T-helper 2 cell (primary cell): ENCODE results near the gene CSTB.

ENCODE experiments used
- DNase-seq, 5 experiments: peaks; one replicate each; pipeline versions ENCODE4 v3.0.0 to v3.0.0-alpha.2; 2012 to 2022

The CSTB gene

GRCh38 chr21:43767498-43767983 lies 8.6 kb downstream of the CSTB start:
- DNase-seq = no peak

GRCh38 chr21:43766734-43767497 lies 9.2 kb downstream of the CSTB start:
- peak in 1 of 5 experiments; percentile 10 for DNase-seq

GRCh38 chr21:43764576-43765495 lies 11.3 kb downstream of the CSTB start:
- DNase-seq = no peak

GRCh38 chr21:43763901-43764523 lies 12.1 kb downstream of the CSTB start:
- no peak for DNase-seq

GRCh38 chr21:43762303-43763128 lies 13.6 kb downstream of the CSTB start:
- DNase-seq = no peak

GRCh38 chr21:43761886-43762285 lies 14.2 kb downstream of the CSTB start:
- DNase-seq = no peak

- DNase-seq = no peak
Measured at GRCh38 chr21:43760391-43760958, 15.6 kb downstream of the CSTB start.

- DNase-seq = no peak
Measured at GRCh38 chr21:43759651-43760050, 16.5 kb downstream of the CSTB start.

- no peak for DNase-seq
Measured at GRCh38 chr21:43758811-43759210, 17.3 kb downstream of the CSTB start.

GRCh38 chr21:43758111-43758641 lies 17.9 kb downstream of the CSTB start:
- no peak for DNase-seq

- no peak for DNase-seq
Measured at GRCh38 chr21:43757601-43758000, 18.5 kb downstream of the CSTB start.

- DNase-seq = no peak
Measured at GRCh38 chr21:43755820-43756594, 20.1 kb downstream of the CSTB start.

- DNase-seq = no peak
Measured at GRCh38 chr21:43754948-43755781, 20.9 kb downstream of the CSTB start.

GRCh38 chr21:43753439-43753799 lies 22.7 kb downstream of the CSTB start:
- DNase-seq = no peak

GRCh38 chr21:43752758-43753438 lies 23.2 kb downstream of the CSTB start:
- no peak for DNase-seq

- DNase-seq = no peak
Measured at GRCh38 chr21:43751955-43752591, 24.0 kb downstream of the CSTB start.

- no peak for DNase-seq
Measured at GRCh38 chr21:43750339-43751033, 25.6 kb downstream of the CSTB start.

GRCh38 chr21:43749651-43750262 lies 26.4 kb downstream of the CSTB start:
- DNase-seq = no peak
